SH-SY5Y (cell line): ENCODE measurements around the gene CYBA.

ENCODE experiments used
- GATA2 ChIP-seq: IDR thresholded peaks from 2 replicates; pipeline ENCODE4 v1.6.1; 2011; ENCODE audit warnings: mild to moderate bottlenecking, low read depth, low read length
- GATA3 ChIP-seq: IDR thresholded peaks from 2 replicates; pipeline ENCODE4 v1.6.1; 2011; ENCODE audit warnings: low read depth, mild to moderate bottlenecking, low read length, moderate library complexity

GRCh38 chr16:88617268-88618031 is 33.4 kb downstream of the CYBA start:
- TF ChIP-seq GATA2 (no peak), GATA3 (no peak)
